Transverse colon (tissue), 4 donors: Measurements from ENCODE around the gene VAPA. TPM values are rescaled to one million over a fixed set of nuclear protein-coding genes. Genes with fewer than 3 reads are reported as not detected.

Experiments
- DNase-seq: peaks from one replicate; pipeline ENCODE4 v3.0.0-alpha.2; 2019
- H3K27ac ChIP-seq, 4 donors: fragments of 200-600 bp; sonication (generic); 2 replicates each; pipeline ENCODE4 v1.5.1; 2016 to 2018; ENCODE audit warnings: inconsistent platforms in 4 of 4
- H3K27me3 ChIP-seq: fragments of 200-600 bp; sonication (generic); 2 replicates; pipeline ENCODE4 v1.5.1; 2017; ENCODE audit warnings: inconsistent platforms
- H3K36me3 ChIP-seq, 4 donors: fragments of 200-600 bp; sonication (generic); 2 replicates each; pipeline ENCODE4 v1.5.1; 2017 to 2019; ENCODE audit warnings: inconsistent platforms in 4 of 4
- H3K4me1 ChIP-seq, 4 donors: fragments of 200-600 bp; sonication (generic); 2 replicates each; pipeline ENCODE4 v1.5.1; 2017 to 2020; ENCODE audit warnings: inconsistent platforms in 4 of 4
- H3K4me3 ChIP-seq, 4 donors: fragments of 200-600 bp; sonication (generic); 1 replicate in 1 of 4; 2 replicates in 3 of 4; pipeline versions ENCODE4 v1.5.1 to v1.6.1; 2017 to 2019; ENCODE audit warnings: inconsistent platforms in 4 of 4
- H3K9me3 ChIP-seq, 2 donors: fragments of 200-600 bp; sonication (generic); 2 replicates each; pipeline ENCODE4 v1.5.1; 2017 to 2019; ENCODE audit warnings: inconsistent platforms in 2 of 2
- EP300 ChIP-seq: sonication (generic); formaldehyde crosslinking; IDR thresholded peaks from one replicate; pipeline ENCODE4 v1.6.1; 2017; ENCODE audit warnings: antibody characterized with exemption, low read depth
- POLR2A ChIP-seq: fragments of 450-650 bp; IDR thresholded peaks from one replicate; pipeline ENCODE4 v1.6.1; 2016; ENCODE audit warnings: antibody characterized with exemption, mild to moderate bottlenecking, moderate library complexity
- POLR2AphosphoS5 ChIP-seq, 3 donors: sonication (generic); formaldehyde crosslinking; IDR thresholded peaks; one replicate each; pipeline ENCODE4 v1.6.1; 2016; ENCODE audit warnings: antibody characterized with exemption in 3 of 3
- WGBS, 2 donors: methylation state at CpG; one replicate each; pipeline ENCODE4 v1.1.5; 2018; ENCODE audit warnings: low coverage in 1 of 2; 5-methylcytosine and 5-hydroxymethylcytosine counted together
- in situ Hi-C, 4 donors: fragments of 200-750 bp; cut with MboI; loops; one replicate each; pipeline versions ENCODE4 v1.15.0 to v1.15.1; 2017; ENCODE audit warnings: low sequenced_read_pairs in 3 of 4, low pct_ligation_motif_present in 1 of 4, low pct_unique_long_range_greater_than_20kb in 1 of 4
- intact Hi-C: fragments of 100-400 bp; cut with DNase I; formaldehyde crosslinking; loops from one replicate; pipeline ENCODE4 v1.15.1; 2023; ENCODE audit warnings: low total_unique reads
- total RNA-seq, 4 donors: library from RNA; depleted of rRNA; stranded (reverse); fragments of >200 nt; gene quantifications; one replicate each; pipeline ENCODE4 v1.1.0, GENCODE V29; 2016
- TF ChIP-seq, protein P1 (sequence below), 5 experiments: fragments of 200-600 bp in 3 of 5; fragments of 450-650 bp in 2 of 5; sonication (generic) in 3 of 5; IDR thresholded peaks; 1 replicate in 2 of 5; 2 replicates in 3 of 5; pipeline ENCODE4 v1.5.1; 2016 to 2017; ENCODE audit warnings: antibody characterized with exemption in 5 of 5, inconsistent platforms in 3 of 5, mild to moderate bottlenecking in 2 of 5, moderate library complexity in 1 of 5

Gene VAPA
- total RNA-seq, 4 donors from 2014 or later: 110 to 322 (median 213) TPM

DNA sequence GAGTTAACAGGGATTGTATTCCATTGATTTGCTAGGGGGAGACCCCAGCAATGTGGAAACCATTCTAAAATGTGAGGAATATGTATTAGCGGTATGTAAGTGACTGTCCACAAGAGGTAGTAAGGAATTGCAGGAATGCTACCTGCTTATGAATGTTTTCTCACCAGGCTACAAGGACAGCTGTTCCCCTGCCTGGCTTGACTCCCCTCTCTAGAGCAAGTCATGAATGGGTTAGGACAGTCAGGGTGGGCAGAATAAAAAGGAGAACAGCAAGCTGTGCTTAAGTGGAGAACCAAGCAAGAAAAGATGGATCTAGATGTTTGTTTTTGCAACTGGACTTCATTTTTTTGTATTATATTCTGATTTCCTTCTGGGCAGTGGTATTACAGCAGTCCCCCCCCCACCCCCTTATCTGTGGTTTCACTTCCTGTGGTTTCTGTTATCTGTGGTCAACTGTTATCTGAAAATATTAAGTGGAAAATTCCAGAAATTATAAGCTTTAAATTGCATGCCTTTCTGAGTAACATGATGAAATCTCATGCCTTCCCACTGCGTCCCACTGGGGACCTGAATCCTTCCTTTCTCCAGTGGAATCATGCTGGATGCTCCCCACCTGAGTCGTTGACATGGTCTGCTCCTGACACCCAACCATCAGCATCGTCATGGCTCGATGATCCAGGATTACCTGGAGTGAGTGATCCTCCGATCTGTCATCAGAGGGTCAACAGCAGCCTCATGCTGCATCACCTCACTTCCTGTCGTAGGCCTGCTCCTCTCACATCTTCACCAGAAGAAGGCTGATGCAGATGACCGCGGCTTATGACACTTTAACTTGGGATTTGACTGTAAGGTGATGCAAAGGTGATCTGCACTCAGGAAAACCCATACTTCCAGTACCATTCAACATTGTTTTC lies 52.2 kb downstream of the VAPA start:
- in situ Hi-C loops: no loop called here
- Histone ChIP-seq H3K27me3 (no peaks in the 10 kb centered on the region), H3K36me3 (no peaks in the 10 kb centered on the region), H3K4me1 (no peaks in the 10 kb centered on the region), H3K9me3 (no peaks in the 10 kb centered on the region), H3K4me3 (no peak overlapping the region), H3K27ac (no peak overlapping the region)
- 71 to 83% methylated on average over 3 to 9 of the region's 9 CpGs for WGBS, 2 donors
- DNase-seq: no peak
- TF ChIP-seq POLR2A (no peak), EP300 (no peak), POLR2AphosphoS5 (IDR thresholded peaks at IDR 0.05) (no peak)
- TF ChIP-seq, protein P1, sequence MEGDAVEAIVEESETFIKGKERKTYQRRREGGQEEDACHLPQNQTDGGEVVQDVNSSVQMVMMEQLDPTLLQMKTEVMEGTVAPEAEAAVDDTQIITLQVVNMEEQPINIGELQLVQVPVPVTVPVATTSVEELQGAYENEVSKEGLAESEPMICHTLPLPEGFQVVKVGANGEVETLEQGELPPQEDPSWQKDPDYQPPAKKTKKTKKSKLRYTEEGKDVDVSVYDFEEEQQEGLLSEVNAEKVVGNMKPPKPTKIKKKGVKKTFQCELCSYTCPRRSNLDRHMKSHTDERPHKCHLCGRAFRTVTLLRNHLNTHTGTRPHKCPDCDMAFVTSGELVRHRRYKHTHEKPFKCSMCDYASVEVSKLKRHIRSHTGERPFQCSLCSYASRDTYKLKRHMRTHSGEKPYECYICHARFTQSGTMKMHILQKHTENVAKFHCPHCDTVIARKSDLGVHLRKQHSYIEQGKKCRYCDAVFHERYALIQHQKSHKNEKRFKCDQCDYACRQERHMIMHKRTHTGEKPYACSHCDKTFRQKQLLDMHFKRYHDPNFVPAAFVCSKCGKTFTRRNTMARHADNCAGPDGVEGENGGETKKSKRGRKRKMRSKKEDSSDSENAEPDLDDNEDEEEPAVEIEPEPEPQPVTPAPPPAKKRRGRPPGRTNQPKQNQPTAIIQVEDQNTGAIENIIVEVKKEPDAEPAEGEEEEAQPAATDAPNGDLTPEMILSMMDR (IDR thresholded peaks at IDR 0.05): no peak
- intact Hi-C loops: no loop called here

DNA sequence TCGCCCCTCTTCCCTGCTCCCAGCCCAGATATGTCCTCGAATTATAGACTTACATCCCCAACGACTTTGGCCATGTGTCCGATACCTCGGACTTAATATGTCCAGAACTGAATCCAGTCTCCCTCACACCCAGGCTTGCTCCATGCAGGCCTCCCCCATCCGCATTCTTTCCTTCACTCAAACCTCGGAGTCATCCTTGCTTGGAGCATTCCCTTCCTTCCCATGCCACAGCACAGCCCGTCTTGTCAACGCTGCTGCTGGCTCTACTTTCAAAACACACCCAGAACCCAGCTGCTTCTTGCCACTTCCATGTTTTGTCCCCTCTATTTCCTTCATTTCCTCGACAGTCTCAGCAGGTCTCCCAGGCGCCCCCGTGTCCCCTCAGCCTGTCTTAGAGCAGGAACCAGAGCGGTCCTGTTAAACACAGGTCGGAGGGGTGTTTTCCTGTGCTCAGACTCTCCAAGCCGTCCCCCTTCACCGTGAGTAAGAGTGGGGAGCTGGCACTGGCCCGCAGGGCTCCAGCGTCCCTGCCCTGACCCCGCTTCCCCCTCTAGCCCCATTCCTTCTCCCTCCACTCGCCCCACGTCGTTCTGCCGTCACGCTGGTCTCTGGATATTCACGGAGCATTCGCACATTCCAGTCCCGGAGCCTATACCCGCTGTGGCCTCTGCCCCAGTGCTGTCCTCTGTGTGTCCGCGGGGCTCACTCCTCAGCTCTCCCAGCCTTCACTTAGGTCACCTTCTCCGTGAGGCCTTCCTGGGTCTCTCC lies 54.4 kb downstream of the VAPA start:
- peaks cover 0 to 3% (median 0%) of the 10 kb centered on the region in 4 donors for H3K4me1 ChIP-seq
- no peak for TF ChIP-seq POLR2AphosphoS5 (IDR thresholded peaks at IDR 0.05)
- TF ChIP-seq EP300: no peak
- no peak for TF ChIP-seq POLR2A
- TF ChIP-seq, protein P1 (IDR thresholded peaks at IDR 0.05): no peak
- in situ Hi-C loops: no loop called here
- H3K4me3 ChIP-seq: no peak overlapping the region
- H3K9me3 ChIP-seq: no peaks in the 10 kb centered on the region
- no peaks in the 10 kb centered on the region for H3K36me3 ChIP-seq
- H3K27ac ChIP-seq: no peak overlapping the region
- 68 to 83% methylated on average over 23 to 31 of the region's 31 CpGs for WGBS, 2 donors
- no peak for DNase-seq
- intact Hi-C loops: no loop called here
- H3K27me3 ChIP-seq: no peaks in the 10 kb centered on the region

DNA sequence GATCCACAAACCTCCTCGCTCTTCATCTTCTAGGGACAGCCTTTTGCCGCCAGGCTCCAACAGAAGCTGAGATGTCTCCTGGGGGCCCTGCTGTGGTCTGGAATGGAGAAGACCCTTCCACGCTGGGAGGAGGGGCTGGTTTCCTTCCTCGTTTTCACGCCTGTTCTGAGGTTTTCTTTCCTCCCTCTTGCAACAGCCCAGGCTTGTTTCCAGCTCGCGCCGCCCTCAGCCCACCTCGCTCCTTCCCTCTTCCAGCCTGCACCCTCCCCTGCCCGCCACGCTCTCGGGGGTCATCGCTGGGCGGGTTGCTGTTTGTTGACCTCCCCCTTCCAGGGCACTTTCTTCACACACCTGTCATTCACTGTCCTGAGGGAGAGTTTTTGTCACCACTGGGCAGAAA lies 55.4 kb downstream of the VAPA start:
- Histone ChIP-seq H3K27me3 (no peaks in the 10 kb centered on the region), H3K4me1 (peaks cover 0 to 3% (median 0%) of the 10 kb centered on the region in 4 donors), H3K27ac (no peak overlapping the region), H3K4me3 (no peak overlapping the region), H3K36me3 (no peaks in the 10 kb centered on the region), H3K9me3 (no peaks in the 10 kb centered on the region)
- no peak for DNase-seq
- TF ChIP-seq, protein P1 (IDR thresholded peaks at IDR 0.05): no peak
- TF ChIP-seq EP300: no peak
- TF ChIP-seq POLR2AphosphoS5 (IDR thresholded peaks at IDR 0.05): no peak
- no peak for TF ChIP-seq POLR2A
- 69 to 81% methylated on average over 8 to 14 of the region's 14 CpGs for WGBS, 2 donors
- intact Hi-C loops: no loop called here
- in situ Hi-C loops: no loop called here

DNA sequence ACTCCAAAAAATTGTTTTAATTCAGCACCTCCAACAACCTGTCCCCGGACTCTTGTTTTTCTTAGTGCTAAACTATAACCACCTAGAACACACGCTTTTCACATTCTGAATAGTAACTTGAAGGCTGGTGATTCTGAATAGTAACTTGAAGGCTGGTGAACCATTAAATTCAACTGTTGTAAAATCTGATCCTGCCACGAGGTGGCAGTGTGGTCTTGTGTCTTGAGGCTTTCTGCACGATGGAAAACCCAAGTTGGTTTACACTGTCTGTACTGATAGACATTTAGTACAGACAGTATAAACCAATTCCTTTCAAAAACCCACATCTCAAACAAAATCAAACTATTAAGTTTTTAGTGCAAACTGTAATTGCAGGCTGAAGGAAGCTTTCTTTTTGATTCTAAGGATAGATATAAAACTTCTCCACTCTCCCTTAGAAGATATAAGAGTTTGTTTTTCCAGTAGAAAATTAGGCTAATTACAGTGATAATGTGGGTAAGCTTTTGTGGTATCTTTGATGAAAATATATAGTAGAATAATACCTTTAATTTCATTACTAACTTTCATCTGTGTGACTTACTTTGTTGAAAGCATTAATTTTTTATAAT lies 57.6 kb downstream of the VAPA start:
- H3K27ac ChIP-seq: no peak overlapping the region
- H3K27me3 ChIP-seq: no peaks in the 10 kb centered on the region
- H3K4me3 ChIP-seq: no peak overlapping the region
- peaks cover 0 to 3% (median 0%) of the 10 kb centered on the region in 4 donors for H3K4me1 ChIP-seq
- in situ Hi-C loops: loop anchor here (5.0 to 10.0 kb wide), 2 partner anchors 543 to 551 kb away; no protein-coding TSS in a partner anchor
- H3K9me3 ChIP-seq: peaks cover 7 to 10% of the 10 kb centered on the region in 2 donors
- intact Hi-C loops: loop anchor here (5.0 kb wide), 1 partner anchor 551 kb away; no protein-coding TSS in a partner anchor
- whole genome bisulfite sequencing, 2 donors: 0 to 5% methylated on average over 1 to 4 of the region's 4 CpGs
- TF ChIP-seq POLR2AphosphoS5 (IDR thresholded peaks at IDR 0.05) (no peak), EP300 (no peak), POLR2A (no peak)
- TF ChIP-seq, protein P1 (IDR thresholded peaks at IDR 0.05): peak; percentile 72 to 86 (median 78)
- no peaks in the 10 kb centered on the region for H3K36me3 ChIP-seq
- peak; percentile 78 for DNase-seq
